Astrocyte (in vitro differentiated cells and primary cell): ENCODE data around the gene KMT2C. TPM values are rescaled to one million over a fixed set of nuclear protein-coding genes. Genes with fewer than 3 reads are reported as not detected.

Experiments used
- DNase-seq: peaks from one replicate; pipeline ENCODE4 v3.0.0-alpha.2; 2010; ENCODE audit warnings: low read depth
- FAIRE-seq: peaks from 2 replicates; lab custom pipeline; 2011; peaks lifted over from hg19 to GRCh38; lab: Jason Lieb, UNC
- H2AFZ ChIP-seq: 2 replicates; pipeline ENCODE4 v1.6.0; 2012; ENCODE audit warnings: low read depth, low read length, inconsistent platforms
- H3K27ac ChIP-seq: 2 replicates; pipeline ENCODE4 v1.5.1; 2011; ENCODE audit warnings: low read depth, low read length, inconsistent platforms
- H3K27me3 ChIP-seq: 2 replicates; pipeline ENCODE4 v1.6.0; 2011; ENCODE audit warnings: low read length, inconsistent platforms; ENCODE audit not compliant: insufficient read depth
- H3K36me3 ChIP-seq: 2 replicates; pipeline ENCODE4 v1.5.1; 2011; ENCODE audit warnings: low read length, inconsistent platforms; ENCODE audit not compliant: insufficient read depth
- H3K4me1 ChIP-seq: 2 replicates; pipeline ENCODE4 v1.5.1; 2011; ENCODE audit warnings: low read length, inconsistent platforms; ENCODE audit not compliant: insufficient read depth
- H3K4me2 ChIP-seq: 2 replicates; pipeline ENCODE4 v1.6.0; 2012; ENCODE audit warnings: low read length, inconsistent platforms
- H3K4me3 ChIP-seq: 2 replicates; pipeline ENCODE4 v1.5.1; 2011; ENCODE audit warnings: low read depth, mild to moderate bottlenecking, low read length, inconsistent platforms; ENCODE audit not compliant: insufficient read depth
- H3K79me2 ChIP-seq: 2 replicates; pipeline ENCODE4 v1.6.0; 2012; ENCODE audit warnings: mild to moderate bottlenecking, low read length, inconsistent platforms; ENCODE audit not compliant: insufficient read depth
- H3K9ac ChIP-seq: 2 replicates; pipeline ENCODE4 v1.6.0; 2012; ENCODE audit warnings: mild to moderate bottlenecking, low read length, inconsistent platforms
- H3K9me3 ChIP-seq: 2 replicates; pipeline ENCODE4 v1.5.1; 2012; ENCODE audit warnings: low read depth, mild to moderate bottlenecking, low read length, inconsistent platforms; ENCODE audit not compliant: insufficient read depth
- H4K20me1 ChIP-seq: 2 replicates; pipeline ENCODE4 v1.6.0; 2012; ENCODE audit warnings: low read length, inconsistent platforms; ENCODE audit not compliant: insufficient read depth
- H3K27ac Mint-ChIP-seq: one replicate; pipeline ENCODE4 v1.8.0; 2021; ENCODE audit warnings: mild to moderate bottlenecking, mixed read lengths; ENCODE audit not compliant: unreplicated experiment
- H3K27me3 Mint-ChIP-seq: one replicate; pipeline ENCODE4 v1.8.0; 2021; ENCODE audit warnings: low read depth, mixed read lengths; ENCODE audit not compliant: unreplicated experiment
- H3K36me3 Mint-ChIP-seq: one replicate; pipeline ENCODE4 v1.8.0; 2021; ENCODE audit warnings: low read depth, mixed read lengths; ENCODE audit not compliant: unreplicated experiment
- H3K4me1 Mint-ChIP-seq: one replicate; pipeline ENCODE4 v1.8.0; 2021; ENCODE audit warnings: low read depth, mixed read lengths; ENCODE audit not compliant: unreplicated experiment
- H3K4me3 Mint-ChIP-seq: one replicate; pipeline ENCODE4 v1.8.0; 2021; ENCODE audit warnings: mild to moderate bottlenecking, moderate library complexity, mixed read lengths; ENCODE audit not compliant: unreplicated experiment
- H3K9me3 Mint-ChIP-seq: one replicate; pipeline ENCODE4 v1.8.0; 2021; ENCODE audit warnings: mild to moderate bottlenecking, mixed read lengths; ENCODE audit not compliant: unreplicated experiment
- EZH2 ChIP-seq: IDR thresholded peaks from 2 replicates; pipeline ENCODE4 v1.6.1; 2012; ENCODE audit warnings: mild to moderate bottlenecking, low read length, inconsistent platforms; ENCODE audit not compliant: insufficient read depth
- total RNA-seq: library from RNA; stranded (reverse); gene quantifications from 2 replicates; pipeline ENCODE4 v1.2.1, GENCODE V29; 2021
- TF ChIP-seq, protein P1 (sequence below): IDR thresholded peaks from 2 replicates; pipeline ENCODE4 v1.5.1; 2011; ENCODE audit warnings: low read depth, mild to moderate bottlenecking, inconsistent platforms, low read length, moderate library complexity; ENCODE audit not compliant: insufficient read depth

KMT2C gene
- total RNA-seq, 1 donor from 2014 or later: 59.0 TPM

DNA sequence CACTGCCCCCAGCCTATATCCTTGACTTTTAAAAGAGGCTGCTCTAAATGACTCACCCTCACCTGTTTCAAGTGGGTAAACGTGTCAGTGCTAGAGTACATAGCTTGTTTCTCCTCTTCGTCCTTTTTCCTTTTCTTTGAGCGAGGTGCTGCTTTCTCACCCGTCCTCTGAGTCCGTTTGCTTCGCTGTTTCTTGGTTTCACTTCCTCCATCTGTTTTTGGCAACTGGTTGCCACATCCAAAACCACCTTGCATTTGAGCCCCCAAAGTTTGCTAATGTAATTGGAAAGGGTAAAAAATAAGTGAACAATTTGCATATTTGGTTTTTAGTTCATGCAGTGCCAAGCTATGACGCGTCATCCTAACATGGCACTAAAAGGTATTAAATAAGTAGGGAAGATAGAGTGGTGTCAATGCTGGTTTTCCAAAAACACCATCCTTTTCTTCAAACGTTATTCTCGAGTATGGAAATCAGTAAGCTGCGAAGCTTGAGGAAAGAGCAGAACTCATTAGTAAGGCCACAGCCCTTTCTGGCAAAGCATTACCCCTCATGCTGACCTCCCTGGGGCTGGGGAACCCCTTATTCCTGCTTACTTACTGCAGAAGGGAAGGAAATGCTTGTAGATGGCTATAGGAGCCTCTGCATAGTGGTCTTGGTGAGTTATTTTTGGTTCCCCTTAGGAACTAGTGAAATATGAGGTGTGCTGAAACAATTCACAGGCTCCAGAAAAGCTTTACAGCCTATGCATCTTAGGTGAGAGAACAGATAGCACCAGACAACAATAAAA lies 276.8 kb downstream of the KMT2C start:
- Mint-ChIP-seq H3K36me3 (peaks cover 28% of the 10 kb centered on the region), H3K27me3 (no peaks in the 10 kb centered on the region), H3K4me1 (no peaks in the 10 kb centered on the region), H3K4me3 (no peak overlapping the region), H3K9me3 (no peaks in the 10 kb centered on the region), H3K27ac (no peak overlapping the region)
- Histone ChIP-seq H3K9me3 (no peaks in the 10 kb centered on the region), H3K27ac (no peak overlapping the region), H2AFZ (no peak overlapping the region), H3K4me1 (no peaks in the 10 kb centered on the region), H3K36me3 (peaks cover 76% of the 10 kb centered on the region), H3K4me3 (no peak overlapping the region), H3K27me3 (no peaks in the 10 kb centered on the region), H3K4me2 (no peak overlapping the region), H3K79me2 (no peaks in the 10 kb centered on the region), H4K20me1 (peaks cover 26% of the 10 kb centered on the region), H3K9ac (no peak overlapping the region)
- FAIRE-seq: no peak
- no peak for DNase-seq
- TF ChIP-seq, protein P1, sequence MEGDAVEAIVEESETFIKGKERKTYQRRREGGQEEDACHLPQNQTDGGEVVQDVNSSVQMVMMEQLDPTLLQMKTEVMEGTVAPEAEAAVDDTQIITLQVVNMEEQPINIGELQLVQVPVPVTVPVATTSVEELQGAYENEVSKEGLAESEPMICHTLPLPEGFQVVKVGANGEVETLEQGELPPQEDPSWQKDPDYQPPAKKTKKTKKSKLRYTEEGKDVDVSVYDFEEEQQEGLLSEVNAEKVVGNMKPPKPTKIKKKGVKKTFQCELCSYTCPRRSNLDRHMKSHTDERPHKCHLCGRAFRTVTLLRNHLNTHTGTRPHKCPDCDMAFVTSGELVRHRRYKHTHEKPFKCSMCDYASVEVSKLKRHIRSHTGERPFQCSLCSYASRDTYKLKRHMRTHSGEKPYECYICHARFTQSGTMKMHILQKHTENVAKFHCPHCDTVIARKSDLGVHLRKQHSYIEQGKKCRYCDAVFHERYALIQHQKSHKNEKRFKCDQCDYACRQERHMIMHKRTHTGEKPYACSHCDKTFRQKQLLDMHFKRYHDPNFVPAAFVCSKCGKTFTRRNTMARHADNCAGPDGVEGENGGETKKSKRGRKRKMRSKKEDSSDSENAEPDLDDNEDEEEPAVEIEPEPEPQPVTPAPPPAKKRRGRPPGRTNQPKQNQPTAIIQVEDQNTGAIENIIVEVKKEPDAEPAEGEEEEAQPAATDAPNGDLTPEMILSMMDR: no peak
- TF ChIP-seq EZH2: no peak

DNA sequence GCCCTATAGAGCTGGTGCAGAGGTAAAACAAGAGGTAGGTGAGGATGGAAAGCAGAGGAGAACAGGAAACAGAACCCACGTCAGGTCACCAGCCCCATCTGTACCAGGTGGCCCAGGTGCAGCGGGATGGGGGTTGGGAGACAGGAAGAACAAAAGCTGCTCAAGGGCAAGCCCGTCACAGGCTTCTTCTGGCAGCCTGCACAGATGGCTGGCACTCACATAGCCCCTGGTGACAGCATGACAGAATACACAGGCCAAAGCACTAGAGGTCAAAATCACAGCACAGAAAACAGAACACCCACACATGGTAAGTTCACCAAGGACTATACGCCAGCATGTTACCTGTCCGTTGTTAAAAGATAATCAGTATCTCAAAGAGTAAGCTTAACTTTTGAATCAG lies 283.5 kb downstream of the KMT2C start:
- no peak overlapping the region for H3K4me3 Mint-ChIP-seq
- Histone ChIP-seq H2AFZ (no peak overlapping the region), H3K27ac (no peak overlapping the region), H3K9ac (no peak overlapping the region), H3K9me3 (no peaks in the 10 kb centered on the region), H3K36me3 (peaks cover 74% of the 10 kb centered on the region), H3K4me3 (no peak overlapping the region), H3K79me2 (no peaks in the 10 kb centered on the region), H3K4me2 (no peak overlapping the region), H4K20me1 (peaks cover 44% of the 10 kb centered on the region), H3K4me1 (no peaks in the 10 kb centered on the region), H3K27me3 (no peaks in the 10 kb centered on the region)
- no peak overlapping the region for H3K27ac Mint-ChIP-seq
- DNase-seq (no peak), FAIRE-seq (no peak)
- no peaks in the 10 kb centered on the region for H3K4me1 Mint-ChIP-seq
- H3K9me3 Mint-ChIP-seq: no peaks in the 10 kb centered on the region
- H3K27me3 Mint-ChIP-seq: no peaks in the 10 kb centered on the region
- TF ChIP-seq, protein P1: no peak
- no peak for TF ChIP-seq EZH2
- peaks cover 23% of the 10 kb centered on the region for H3K36me3 Mint-ChIP-seq

DNA sequence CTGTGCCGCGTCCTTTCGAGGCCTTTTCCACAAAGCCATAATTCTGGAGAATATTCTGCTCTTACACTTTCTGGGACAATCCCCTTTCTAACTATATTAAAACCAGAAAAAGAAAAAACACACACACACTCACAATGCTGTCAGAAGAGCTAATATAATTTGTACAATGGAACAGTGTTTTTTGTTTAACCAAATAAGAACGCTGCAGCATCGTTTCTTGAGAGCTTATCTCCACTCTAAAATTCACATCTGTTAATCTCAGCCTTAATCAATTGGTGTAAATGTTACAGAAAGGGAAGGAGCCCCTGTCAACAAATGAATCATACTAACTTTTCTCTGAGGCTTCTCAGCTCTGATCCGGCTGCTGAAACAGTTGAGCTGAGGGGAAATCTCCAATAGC lies 286.4 kb downstream of the KMT2C start:
- DNase-seq (no peak), FAIRE-seq (no peak)
- peaks cover 18% of the 10 kb centered on the region for H3K36me3 Mint-ChIP-seq
- no peak overlapping the region for H3K9ac ChIP-seq
- no peaks in the 10 kb centered on the region for H3K27me3 Mint-ChIP-seq
- no peak overlapping the region for H3K4me3 Mint-ChIP-seq
- no peaks in the 10 kb centered on the region for H3K27me3 ChIP-seq
- no peak overlapping the region for H3K27ac ChIP-seq
- no peaks in the 10 kb centered on the region for H3K4me1 Mint-ChIP-seq
- no peak overlapping the region for H2AFZ ChIP-seq
- TF ChIP-seq, protein P1: no peak
- TF ChIP-seq EZH2: no peak
- peaks cover 62% of the 10 kb centered on the region for H3K36me3 ChIP-seq
- H3K9me3 Mint-ChIP-seq: no peaks in the 10 kb centered on the region
- no peaks in the 10 kb centered on the region for H3K79me2 ChIP-seq
- no peak overlapping the region for H3K4me2 ChIP-seq
- H3K27ac Mint-ChIP-seq: no peak overlapping the region
- H3K4me1 ChIP-seq: peaks cover 15% of the 10 kb centered on the region
- H3K9me3 ChIP-seq: no peaks in the 10 kb centered on the region
- peaks cover 60% of the 10 kb centered on the region for H4K20me1 ChIP-seq
- H3K4me3 ChIP-seq: no peak overlapping the region
